ENCODE results near the gene CPEB3. TPM values are rescaled to one million over a fixed set of nuclear protein-coding genes. Genes with fewer than 3 reads are reported as not detected.

Gene CPEB3
- total and polyA plus RNA-seq, 9 of the 15 experiments (the other 6 are each of a cell fraction or from before 2014, with no cell fraction given), result 0.15 to 1.2 (median 0.51) TPM

- TF ChIP-seq, protein P1, sequence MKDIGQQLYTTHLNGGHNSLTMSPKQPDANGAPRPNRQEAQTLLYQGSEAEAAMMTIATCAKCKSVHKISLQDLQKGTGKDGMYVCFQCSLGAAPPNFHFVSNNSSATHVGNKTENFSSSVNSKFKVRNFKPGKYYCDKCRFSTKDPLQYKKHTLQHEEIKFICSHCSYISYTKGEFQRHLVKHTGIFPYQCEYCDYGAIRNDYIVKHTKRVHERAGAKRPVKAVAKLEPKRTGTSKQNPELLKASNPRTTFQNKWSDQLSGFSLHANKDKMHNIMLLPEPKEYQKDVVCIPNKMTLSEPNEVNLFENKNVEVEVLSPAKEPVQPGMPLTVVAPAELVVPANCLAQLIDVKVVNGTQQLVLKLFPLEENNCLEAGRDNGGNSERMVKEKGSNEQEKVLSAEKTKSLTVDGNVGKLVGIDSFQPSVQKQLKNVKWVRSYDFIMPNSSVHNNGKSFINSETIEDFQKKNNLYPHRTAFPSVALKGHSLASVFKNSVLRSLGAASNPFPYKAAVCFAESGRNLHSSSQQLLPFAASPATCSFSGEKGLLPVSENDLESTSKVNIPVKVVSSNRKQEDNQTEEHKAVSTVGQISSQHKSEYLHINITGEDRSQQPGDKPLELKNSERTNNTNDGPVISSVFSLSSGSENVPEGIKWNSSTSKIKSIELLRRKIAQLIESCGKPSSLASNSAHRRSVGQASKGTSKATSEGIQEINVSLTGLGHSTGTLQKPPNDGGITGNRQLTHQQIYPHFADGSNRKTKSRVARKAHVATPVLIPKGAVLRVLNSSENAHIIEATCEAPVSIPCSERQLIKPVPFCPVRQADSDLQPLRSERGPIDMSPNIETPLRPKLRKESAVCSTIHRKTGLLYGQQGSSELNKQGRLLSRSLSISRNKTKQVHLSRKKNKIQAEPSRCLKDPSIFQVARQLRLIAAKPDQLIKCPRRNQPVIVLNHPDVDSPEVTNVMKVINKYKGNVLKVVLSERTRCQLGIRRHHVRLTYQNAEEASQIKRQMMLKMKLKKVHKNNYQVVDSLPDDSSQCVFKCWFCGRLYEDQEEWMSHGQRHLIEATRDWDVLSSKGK (CRISPR knock-in tag; IDR thresholded peaks at IDR 0.05), result no peak
- TF ChIP-seq USF1 (CRISPR knock-in tag; IDR thresholded peaks at IDR 0.05) (no peak), NKRF (IDR thresholded peaks at IDR 0.05; ENCODE audit: borderline replicate concordance) (0 out of 2 replicates have a peak, but pooled peaks have one; percentile 41), NONO (IDR thresholded peaks at IDR 0.05; ENCODE audit: low read depth in 2 of 2, low read length in 1 of 2) (no peak), LARP7 (IDR thresholded peaks at IDR 0.05) (no peak), NFYB (IDR thresholded peaks at IDR 0.05; ENCODE audit: extremely low read depth, insufficient read length) (no peak), TCF7L2 (IDR thresholded peaks at IDR 0.05; ENCODE audit: low read depth, low read length) (no peak), ZBTB2 (IDR thresholded peaks at IDR 0.05) (no peak)
- TF ChIP-seq, protein P2, sequence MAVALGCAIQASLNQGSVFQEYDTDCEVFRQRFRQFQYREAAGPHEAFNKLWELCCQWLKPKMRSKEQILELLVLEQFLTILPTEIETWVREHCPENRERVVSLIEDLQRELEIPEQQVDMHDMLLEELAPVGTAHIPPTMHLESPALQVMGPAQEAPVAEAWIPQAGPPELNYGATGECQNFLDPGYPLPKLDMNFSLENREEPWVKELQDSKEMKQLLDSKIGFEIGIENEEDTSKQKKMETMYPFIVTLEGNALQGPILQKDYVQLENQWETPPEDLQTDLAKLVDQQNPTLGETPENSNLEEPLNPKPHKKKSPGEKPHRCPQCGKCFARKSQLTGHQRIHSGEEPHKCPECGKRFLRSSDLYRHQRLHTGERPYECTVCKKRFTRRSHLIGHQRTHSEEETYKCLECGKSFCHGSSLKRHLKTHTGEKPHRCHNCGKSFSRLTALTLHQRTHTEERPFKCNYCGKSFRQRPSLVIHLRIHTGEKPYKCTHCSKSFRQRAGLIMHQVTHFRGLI (CRISPR knock-in tag; IDR thresholded peaks at IDR 0.05), result no peak
Observed at GRCh38 chr10:92240289-92241157, 50.4 kb downstream of the CPEB3 start (continued).

All from K562 (cell line).